H1 (cell line): ENCODE results near the gene SMIM35. TPM values are rescaled to one million over a fixed set of nuclear protein-coding genes. Genes with fewer than 3 reads are reported as not detected.

ENCODE experiments used
- CTCF ChIA-PET: fragments of 300-600 bp; sonication (Branson Sonifier 250); formaldehyde crosslinking; loops from one replicate; lab custom pipeline; 2021; ENCODE audit not compliant: partially characterized antibody; lab: Charles Lee
- POLR2A ChIA-PET: fragments of 300-600 bp; sonication (Branson Sonifier 250); formaldehyde crosslinking; loops from one replicate; lab custom pipeline; 2021; ENCODE audit warnings: inconsistent platforms; ENCODE audit not compliant: partially characterized antibody; lab: Charles Lee
- DNase-seq, 2 experiments: peaks; one replicate each; pipeline versions ENCODE4 v3.0.0 to v3.0.0-alpha.2; 2010 to 2022; ENCODE audit warnings: low spot score in 2 of 2, low read depth in 1 of 2, mixed read lengths in 1 of 2
- FAIRE-seq: peaks from 2 replicates; lab custom pipeline; 2011; peaks lifted over from hg19 to GRCh38; lab: Jason Lieb, UNC
- H2AFZ ChIP-seq: 2 replicates; pipeline ENCODE4 v1.8.1; 2012; ENCODE audit warnings: low read length, inconsistent platforms
- H2AK5ac ChIP-seq: 2 replicates; pipeline ENCODE4 v1.6.1; 2013; ENCODE audit warnings: low read depth, low read length
- H2BK120ac ChIP-seq: replicated peaks from 2 replicates; pipeline ENCODE3; 2013; ENCODE audit warnings: low read depth, low read length, inconsistent platforms
- H2BK12ac ChIP-seq: 2 replicates; pipeline ENCODE4 v1.6.1; 2013; ENCODE audit warnings: low read depth, low read length
- H2BK15ac ChIP-seq: 2 replicates; pipeline ENCODE4 v1.6.1; 2013; ENCODE audit warnings: low read length
- H2BK20ac ChIP-seq: 2 replicates; pipeline ENCODE4 v1.6.1; 2013; ENCODE audit warnings: low read length
- H2BK5ac ChIP-seq: 2 replicates; pipeline ENCODE4 v1.6.1; 2013; ENCODE audit warnings: low read depth, low read length
- H3K14ac ChIP-seq: 2 replicates; pipeline ENCODE4 v1.6.1; 2013; ENCODE audit warnings: inconsistent platforms; ENCODE audit not compliant: insufficient read length
- H3K18ac ChIP-seq: 2 replicates; pipeline ENCODE4 v1.6.1; 2013; ENCODE audit warnings: low read length; ENCODE audit errors: extremely low read depth
- H3K23ac ChIP-seq: 2 replicates; pipeline ENCODE4 v1.6.1; 2013; ENCODE audit warnings: inconsistent platforms; ENCODE audit not compliant: insufficient read length
- H3K23me2 ChIP-seq: 2 replicates; pipeline ENCODE4 v1.6.1; 2013; ENCODE audit warnings: low read depth, low read length
- H3K27ac ChIP-seq: 2 replicates; pipeline ENCODE4 v1.6.1; 2011; ENCODE audit warnings: low read depth, low read length, inconsistent platforms
- H3K27me3 ChIP-seq, 4 experiments: replicated peaks in 1 of 4; 1 replicate in 1 of 4; 2 replicates in 3 of 4; pipeline versions ENCODE4 v1.6.1 to v1.8.1; 2011 to 2013; ENCODE audit warnings: low read length in 3 of 4, mild to moderate bottlenecking in 3 of 4, inconsistent platforms in 2 of 4, mixed read lengths in 2 of 4, moderate library complexity in 1 of 4; ENCODE audit not compliant: control insufficient read depth in 3 of 4, insufficient read depth in 3 of 4; ENCODE audit errors: extremely low read depth in 1 of 4
- H3K36me3 ChIP-seq, 4 experiments: 2 replicates each; pipeline versions ENCODE4 v1.6.1 to v1.8.1; 2011 to 2013; ENCODE audit warnings: mild to moderate bottlenecking in 4 of 4, low read length in 3 of 4, moderate library complexity in 2 of 4, control low read depth in 1 of 4, inconsistent platforms in 1 of 4; ENCODE audit not compliant: insufficient read depth in 4 of 4, control insufficient read depth in 2 of 4
- H3K4ac ChIP-seq: replicated peaks from 2 replicates; pipeline ENCODE3; 2013; ENCODE audit warnings: low read length, low read depth, mixed read lengths, inconsistent platforms; ENCODE audit not compliant: insufficient read length
- H3K4me1 ChIP-seq, 4 experiments: replicated peaks in 1 of 4; 1 replicate in 1 of 4; 2 replicates in 3 of 4; pipeline versions ENCODE4 v1.6.1 to v1.8.1; 2011 to 2013; ENCODE audit warnings: low read length in 3 of 4, inconsistent platforms in 2 of 4, mixed read lengths in 1 of 4; ENCODE audit not compliant: insufficient read depth in 4 of 4, control insufficient read depth in 3 of 4
- H3K4me2 ChIP-seq, 2 experiments: 2 replicates each; pipeline versions ENCODE4 v1.6.1 to v1.8.1; 2011 to 2013; ENCODE audit warnings: low read depth in 2 of 2, low read length in 2 of 2, control low read depth in 1 of 2, inconsistent platforms in 1 of 2, mild to moderate bottlenecking in 1 of 2; ENCODE audit not compliant: insufficient read depth in 1 of 2
- H3K4me3 ChIP-seq, 4 experiments: fragments of 200-600, 300-600 bp in 1 of 4; sonication (generic), shearing (Covaris generic), sonication (Bioruptor Twin) in 1 of 4; 2 replicates each; pipeline versions ENCODE4 v1.5.1 to v1.8.1; 2011 to 2016; ENCODE audit warnings: low read length in 4 of 4, low read depth in 3 of 4, control low read depth in 2 of 4, inconsistent platforms in 2 of 4, mild to moderate bottlenecking in 2 of 4, mixed read lengths in 1 of 4, moderate library complexity in 1 of 4; ENCODE audit not compliant: insufficient read depth in 2 of 4; ENCODE audit errors: extremely low read depth in 1 of 4
- H3K56ac ChIP-seq: replicated peaks from 2 replicates; pipeline ENCODE3; 2013; ENCODE audit warnings: low read depth, mild to moderate bottlenecking, mixed read lengths, low read length, inconsistent platforms; ENCODE audit not compliant: insufficient read length
- H3K79me1 ChIP-seq: 2 replicates; pipeline ENCODE4 v1.6.1; 2013; ENCODE audit warnings: low read depth, low read length, control low read depth
- H3K79me2 ChIP-seq, 2 experiments: 2 replicates each; pipeline versions ENCODE4 v1.6.1 to v1.8.1; 2012 to 2013; ENCODE audit warnings: low read length in 2 of 2, mild to moderate bottlenecking in 2 of 2, inconsistent platforms in 1 of 2; ENCODE audit not compliant: insufficient read depth in 2 of 2, control insufficient read depth in 1 of 2
- H3K9ac ChIP-seq, 4 experiments: replicated peaks in 1 of 4; 1 replicate in 1 of 4; 2 replicates in 3 of 4; pipeline versions ENCODE4 v1.6.1 to v1.8.1; 2011 to 2013; ENCODE audit warnings: low read depth in 3 of 4, low read length in 3 of 4, control low read depth in 2 of 4, mild to moderate bottlenecking in 2 of 4, moderate library complexity in 2 of 4, inconsistent platforms in 1 of 4; ENCODE audit errors: extremely low read depth in 1 of 4
- H3K9me3 ChIP-seq, 2 experiments: 2 replicates each; pipeline versions ENCODE4 v1.6.1 to v1.8.1; 2012 to 2013; ENCODE audit warnings: mild to moderate bottlenecking in 2 of 2, moderate library complexity in 2 of 2, control low read depth in 1 of 2, inconsistent platforms in 1 of 2, low read depth in 1 of 2, low read length in 1 of 2, mixed read lengths in 1 of 2; ENCODE audit not compliant: insufficient read depth in 2 of 2
- H4K20me1 ChIP-seq, 2 experiments: replicated peaks in 1 of 2; 2 replicates each; pipeline versions ENCODE3 to v1.8.1; 2011 to 2013; ENCODE audit warnings: inconsistent platforms in 2 of 2, low read length in 2 of 2, mild to moderate bottlenecking in 1 of 2; ENCODE audit not compliant: insufficient read depth in 2 of 2, control insufficient read depth in 1 of 2
- H4K5ac ChIP-seq: 2 replicates; pipeline ENCODE4 v1.6.1; 2013; ENCODE audit warnings: low read length, low read depth, mixed read lengths, inconsistent platforms; ENCODE audit not compliant: insufficient read length
- H4K8ac ChIP-seq: 2 replicates; pipeline ENCODE4 v1.8.0; 2013; ENCODE audit warnings: mild to moderate bottlenecking, moderate library complexity, low read length, inconsistent platforms; ENCODE audit not compliant: insufficient read depth; ENCODE audit errors: extremely low read depth
- H4K91ac ChIP-seq: replicated peaks from 2 replicates; pipeline ENCODE3; 2013; ENCODE audit warnings: low read length, mixed read lengths, inconsistent platforms; ENCODE audit not compliant: insufficient read length
- CHD2 ChIP-seq: IDR thresholded peaks from 2 replicates; pipeline ENCODE4 v1.6.1; 2012; ENCODE audit warnings: low read length, improper control_type of control experiment
- EP300 ChIP-seq, 2 experiments: IDR thresholded peaks; 1 replicate in 1 of 2; 2 replicates in 1 of 2; pipeline ENCODE4 v1.6.1; 2011 to 2012; ENCODE audit warnings: low read depth in 2 of 2, low read length in 2 of 2, mild to moderate bottlenecking in 2 of 2, borderline replicate concordance in 1 of 2, inconsistent platforms in 1 of 2, moderate library complexity in 1 of 2
- KDM4A ChIP-seq: IDR thresholded peaks from one replicate; pipeline ENCODE4 v1.7.1; 2012; ENCODE audit warnings: low read depth, mild to moderate bottlenecking, moderate library complexity, low read length, inconsistent platforms; ENCODE audit not compliant: severe bottlenecking
- NRF1 ChIP-seq: IDR thresholded peaks from 2 replicates; pipeline ENCODE4 v1.6.1; 2011; ENCODE audit warnings: mild to moderate bottlenecking, low read depth, low read length, improper control_type of control experiment
- SIRT6 ChIP-seq: IDR thresholded peaks from one replicate; pipeline ENCODE4 v1.7.1; 2012; ENCODE audit warnings: low read length, inconsistent platforms
- SUZ12 ChIP-seq: fragments of 200-600 bp; sonication (generic); IDR thresholded peaks from 2 replicates; pipeline ENCODE4 v1.6.1; 2012; ENCODE audit warnings: mild to moderate bottlenecking, inconsistent platforms, low read length, moderate library complexity, mixed read lengths
- WGBS, 2 experiments: shearing (Covaris generic) in 1 of 2; methylation state at CpG; one replicate each; pipeline versions ENCODE4 v1.1.6 to v1.1.7; 2013 to 2015; ENCODE audit warnings: low lambda C conversion rate in 2 of 2, mixed read lengths in 2 of 2, inconsistent platforms in 1 of 2, low coverage in 1 of 2, missing lambda C conversion rate in 1 of 2; ENCODE audit not compliant: insufficient replicate concordance in 2 of 2, insufficient coverage in 1 of 2, insufficient read length in 1 of 2; ENCODE audit errors: extremely low coverage in 1 of 2, missing lambda C conversion rate in 1 of 2; 5-methylcytosine and 5-hydroxymethylcytosine counted together
- polyA plus RNA-seq, 7 experiments: library from polyadenylated mRNA; depleted of rRNA in 3 of 7; stranded (reverse) in 5 of 7; unstranded in 2 of 7; fragments of >200 nt in 5 of 7; fragments of 200-250 nt in 2 of 7; gene quantifications; 1 replicate in 5 of 7; 2 replicates in 1 of 7; 4 replicates in 1 of 7; pipeline versions ENCODE4 v1.2.1 to v1.2.3, GENCODE V29; 2011 to 2013; ENCODE audit warnings: missing spikeins in 2 of 7, mixed read lengths in 2 of 7
- total RNA-seq: library from RNA; stranded (reverse); fragmentation: NEBNext Ultra II Directional; extraction: Animal tissue kit (Norgen Biotek cat#: 25700); gene quantifications from 2 replicates; pipeline ENCODE4 v1.2.1, GENCODE V29; 2021

Gene SMIM35
- total and polyA plus RNA-seq, 2 of the 8 experiments (the other 6 are each of a cell fraction or from before 2014, with no cell fraction given), result not detected

- Histone ChIP-seq H3K56ac (no peak overlapping the region), H3K36me3 (no peaks in the 10 kb centered on the region), H3K9ac (no peak overlapping the region), H3K27me3 (peaks cover 0 to 2% (median 0%) of the 10 kb centered on the region in 4 experiments; a peak in 1 of 7 replicates), H2BK5ac (no peak overlapping the region), H2AK5ac (no peak overlapping the region), H3K23me2 (no peaks in the 10 kb centered on the region; the same call in 1 of the 2 replicates), H4K8ac (no peak overlapping the region), H2BK120ac (no peak overlapping the region), H2AFZ (no peak overlapping the region), H3K9me3 (no peaks in the 10 kb centered on the region; a peak in 2 of 4 replicates), H3K4me2 (no peak overlapping the region), H4K5ac (no peak overlapping the region), H3K4ac (no peak overlapping the region), H3K18ac (no peak overlapping the region), H4K20me1 (no peaks in the 10 kb centered on the region), H3K4me1 (no peaks in the 10 kb centered on the region), H3K79me1 (no peaks in the 10 kb centered on the region), H2BK15ac (no peak overlapping the region), H2BK12ac (no peak overlapping the region), H3K79me2 (no peaks in the 10 kb centered on the region; a peak in 1 of 4 replicates), H3K14ac (no peak overlapping the region), H3K27ac (no peak overlapping the region), H4K91ac (no peak overlapping the region), H3K4me3 (no peak overlapping the region), H3K23ac (no peak overlapping the region), H2BK20ac (no peak overlapping the region)
- CTCF ChIA-PET, result interaction anchor here (1.0 to 1.2 kb wide), 3 partner anchors 8 to 39 kb away, joined by 3 read pairs; no protein-coding TSS in a partner anchor
- TF ChIP-seq SUZ12 (no peak), KDM4A (no peak), CHD2 (no peak), SIRT6 (no peak), NRF1 (no peak), EP300 (IDR thresholded peaks at IDR 0.05; ENCODE audit: borderline replicate concordance in 1 of 2, low read depth in 2 of 2, low read length in 2 of 2) (no peak)
- POLR2A ChIA-PET, result no interaction called here
- DNase-seq (no peak), FAIRE-seq (no peak)
- WGBS, 2 experiments, result 96% methylated on average over 3 of the region's 3 CpGs; no CpG with 5 or more reads in 1 of the 2 experiments
These were observed 72.7 kb downstream of the SMIM35 start for GRCh38 chr11:118014022-118014421.
